NCI-H226 (cell line): ENCODE data around the gene FAAP24.
"Not testable (repeated sequence)": the region's sequence is repeated elsewhere in the genome, so short reads cannot be mapped to it uniquely, and the experiment has no call there.

Source experiments
- DNase-seq: peaks from one replicate; pipeline ENCODE4 v3.0.0-alpha.2; 2015

Gene FAAP24

GRCh38 chr19:32971715-32972540, at the start of gene FAAP24, which contains the start of gene CEP89:
TSS of gene FAAP24 (plus strand) at chr19:32972242. CDS start at chr19:32973197, 955 bp downstream.
TSS of gene CEP89 (minus strand) at chr19:32971958. CDS start at chr19:32971874, 84 bp downstream.
- DNase-seq: peak; percentile 97

GRCh38 chr19:32924200-32924599, 47.8 kb upstream of the FAAP24 start:
- DNase-seq: no peak

GRCh38 chr19:32928806-32929205, 43.2 kb upstream of the FAAP24 start:
- DNase-seq: no peak

GRCh38 chr19:32930567-32930966, 41.5 kb upstream of the FAAP24 start:
- no peak for DNase-seq

- DNase-seq: no peak
Measured at GRCh38 chr19:32933571-32933970, 38.5 kb upstream of the FAAP24 start.

GRCh38 chr19:32935629-32936028, 36.4 kb upstream of the FAAP24 start:
- DNase-seq: no peak

- DNase-seq: no peak
Measured at GRCh38 chr19:32936065-32936464, 36.0 kb upstream of the FAAP24 start.

- not testable (repeated sequence) for DNase-seq
Measured at GRCh38 chr19:32941273-32941672, 30.8 kb upstream of the FAAP24 start.

- no peak for DNase-seq
Measured at GRCh38 chr19:32945260-32945659, 26.8 kb upstream of the FAAP24 start.

- DNase-seq: no peak
Measured at GRCh38 chr19:32966750-32967149, 5.3 kb upstream of the FAAP24 start.

- DNase-seq: no peak
Measured at GRCh38 chr19:32969549-32969948, 2.5 kb upstream of the FAAP24 start.

- DNase-seq: no peak
Measured at GRCh38 chr19:32971012-32971595, 938 bp upstream of the FAAP24 start.

- peak; percentile 20 for DNase-seq
Measured at GRCh38 chr19:32976223-32976805, 4.3 kb downstream of the FAAP24 start.

- DNase-seq: no peak
Measured at GRCh38 chr19:32977280-32977679, 5.2 kb downstream of the FAAP24 start.

GRCh38 chr19:32977813-32978212, 5.8 kb downstream of the FAAP24 start:
- not testable (repeated sequence) for DNase-seq

GRCh38 chr19:32979807-32980206, 7.8 kb downstream of the FAAP24 start:
- DNase-seq: not testable (repeated sequence)

GRCh38 chr19:32982488-32982887, 10.4 kb downstream of the FAAP24 start:
- DNase-seq: not testable (repeated sequence)

GRCh38 chr19:32988254-32988653, 16.2 kb downstream of the FAAP24 start:
- not testable (repeated sequence) for DNase-seq

- DNase-seq: no peak
Measured at GRCh38 chr19:32988724-32989123, 16.7 kb downstream of the FAAP24 start.

- DNase-seq: not testable (repeated sequence)
Measured at GRCh38 chr19:32995966-32996365, 23.9 kb downstream of the FAAP24 start.

GRCh38 chr19:32997061-32997464, 25.0 kb downstream of the FAAP24 start:
- peak; percentile 92 for DNase-seq

- no peak for DNase-seq
Measured at GRCh38 chr19:32997716-32998355, 25.8 kb downstream of the FAAP24 start.

- DNase-seq: no peak
Measured at GRCh38 chr19:32998722-32999121, 26.7 kb downstream of the FAAP24 start.
